Sigmoid colon (tissue), 4 donors: Measurements from ENCODE around the gene ERG28.

Source experiments
- CTCF ChIP-seq, 4 experiments: fragments of 450-650 bp in 3 of 4; fragments of 200-600 bp in 1 of 4; IDR thresholded peaks; one replicate each; pipeline ENCODE4 v1.5.1; 2016 to 2019; ENCODE audit warnings: antibody characterized with exemption in 4 of 4, mild to moderate bottlenecking in 3 of 4, moderate library complexity in 2 of 4
- EP300 ChIP-seq, 4 donors: sonication (generic); formaldehyde crosslinking; IDR thresholded peaks; one replicate each; pipeline ENCODE4 v1.6.1; 2017; ENCODE audit warnings: antibody characterized with exemption in 4 of 4
- POLR2A ChIP-seq, 2 donors: fragments of 450-650 bp; IDR thresholded peaks; one replicate each; pipeline ENCODE4 v1.6.1; 2016; ENCODE audit warnings: antibody characterized with exemption in 2 of 2, mild to moderate bottlenecking in 2 of 2, moderate library complexity in 2 of 2
- POLR2AphosphoS5 ChIP-seq, 4 donors: sonication (generic); formaldehyde crosslinking; IDR thresholded peaks; one replicate each; pipeline ENCODE4 v1.6.1; 2017; ENCODE audit warnings: antibody characterized with exemption in 4 of 4

GRCh38 chr14:75605916-75606315 is 54.8 kb downstream of the ERG28 start:
- no peak for TF ChIP-seq POLR2A (IDR thresholded peaks at IDR 0.05)
- no peak for TF ChIP-seq CTCF (IDR thresholded peaks at IDR 0.05)
- TF ChIP-seq EP300 (IDR thresholded peaks at IDR 0.05), result no peak
- TF ChIP-seq POLR2AphosphoS5 (IDR thresholded peaks at IDR 0.05), result no peak
